DND-41 (cell line): ENCODE measurements around the gene KIF5A.

ENCODE experiments used
- CTCF ChIP-seq: IDR thresholded peaks from 2 replicates; pipeline ENCODE4 v1.5.1; 2012; ENCODE audit warnings: borderline replicate concordance, low read length, moderate library complexity, mild to moderate bottlenecking; ENCODE audit not compliant: poor library complexity, severe bottlenecking; ENCODE audit errors: extremely low read depth
- EZH2 ChIP-seq: IDR thresholded peaks from 3 replicates; pipeline ENCODE4 v1.6.1; 2012; ENCODE audit warnings: borderline replicate concordance, low read depth, mild to moderate bottlenecking, moderate library complexity, low read length, inconsistent platforms; ENCODE audit not compliant: severe bottlenecking

- no peak for TF ChIP-seq CTCF
- no peak for TF ChIP-seq EZH2
Observed at GRCh38 chr12:57618966-57619433, 69.2 kb downstream of the KIF5A start.
